Measurements from ENCODE around the gene ARID3A. TPM values are rescaled to one million over a fixed set of nuclear protein-coding genes. Genes with fewer than 3 reads are reported as not detected.

Gene ARID3A
- total RNA-seq, 2 donors from 2014 or later, result 3.8 to 18.7 TPM

DNA sequence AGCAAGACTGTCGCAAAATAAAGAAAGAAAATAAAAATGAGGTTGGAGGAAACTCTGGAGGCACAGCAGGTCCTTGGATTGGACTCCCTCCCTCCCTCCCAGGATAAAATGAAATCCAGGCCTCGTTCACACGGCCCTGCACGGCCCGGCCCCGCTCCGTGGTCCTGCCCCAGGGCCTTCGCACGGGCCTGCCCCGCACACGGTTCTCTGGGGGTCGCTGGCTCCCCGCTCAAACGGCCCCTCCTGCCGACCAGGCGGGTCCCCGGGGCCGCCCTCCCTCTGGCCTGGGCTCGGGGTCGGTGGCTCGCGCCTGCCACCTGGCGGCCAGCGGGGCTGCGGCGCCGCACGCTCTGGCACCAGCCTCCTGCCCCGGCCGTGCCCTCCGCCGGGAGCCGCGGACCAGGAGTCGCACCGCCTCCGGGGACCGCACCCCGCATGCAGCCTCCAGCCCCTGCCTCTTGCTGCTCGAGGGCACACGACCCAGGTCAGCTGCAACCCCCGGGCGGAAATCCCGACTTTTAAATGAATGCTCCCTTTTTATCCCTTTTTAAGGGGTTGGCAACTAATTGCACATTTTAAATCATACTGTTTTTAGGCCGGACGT, 56.8 kb downstream of the ARID3A start:
- H3K4me3 ChIP-seq, result peak overlapping the region; percentile 13 to 27
- TF ChIP-seq POLR2AphosphoS5 (IDR thresholded peaks at IDR 0.05) (no peak), POLR2A (IDR thresholded peaks at IDR 0.05) (peak; percentile 11)
- TF ChIP-seq, protein P1, sequence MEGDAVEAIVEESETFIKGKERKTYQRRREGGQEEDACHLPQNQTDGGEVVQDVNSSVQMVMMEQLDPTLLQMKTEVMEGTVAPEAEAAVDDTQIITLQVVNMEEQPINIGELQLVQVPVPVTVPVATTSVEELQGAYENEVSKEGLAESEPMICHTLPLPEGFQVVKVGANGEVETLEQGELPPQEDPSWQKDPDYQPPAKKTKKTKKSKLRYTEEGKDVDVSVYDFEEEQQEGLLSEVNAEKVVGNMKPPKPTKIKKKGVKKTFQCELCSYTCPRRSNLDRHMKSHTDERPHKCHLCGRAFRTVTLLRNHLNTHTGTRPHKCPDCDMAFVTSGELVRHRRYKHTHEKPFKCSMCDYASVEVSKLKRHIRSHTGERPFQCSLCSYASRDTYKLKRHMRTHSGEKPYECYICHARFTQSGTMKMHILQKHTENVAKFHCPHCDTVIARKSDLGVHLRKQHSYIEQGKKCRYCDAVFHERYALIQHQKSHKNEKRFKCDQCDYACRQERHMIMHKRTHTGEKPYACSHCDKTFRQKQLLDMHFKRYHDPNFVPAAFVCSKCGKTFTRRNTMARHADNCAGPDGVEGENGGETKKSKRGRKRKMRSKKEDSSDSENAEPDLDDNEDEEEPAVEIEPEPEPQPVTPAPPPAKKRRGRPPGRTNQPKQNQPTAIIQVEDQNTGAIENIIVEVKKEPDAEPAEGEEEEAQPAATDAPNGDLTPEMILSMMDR (IDR thresholded peaks at IDR 0.05), result peak; percentile 96 to 99 (median 98)
- WGBS, result 1% methylated on average over 46 of the region's 46 CpGs
- intact Hi-C loops (cut with DNase I), result loop anchor here (1.0 to 10.0 kb wide), 5 partner anchors 57 to 318 kb away; partner anchors contain the start of gene RNF126
- H3K36me3 ChIP-seq, result peaks cover 0 to 7% of the 10 kb centered on the region in 2 donors
- no peaks in the 10 kb centered on the region for H3K9me3 ChIP-seq
- peak; percentile 47 for DNase-seq (ENCODE audit: low spot score)
- H3K27me3 ChIP-seq (replicated peaks; ENCODE audit: insufficient read depth), result no peaks in the 10 kb centered on the region
- H3K4me1 ChIP-seq (replicated peaks), result no peaks in the 10 kb centered on the region
- peak overlapping the region; percentile 5 to 45 for H3K27ac ChIP-seq

- 0% methylated on average over 76 of the region's 78 CpGs for WGBS
- no peaks in the 10 kb centered on the region for H3K9me3 ChIP-seq
- TF ChIP-seq POLR2A (IDR thresholded peaks at IDR 0.05) (peak; percentile 54), POLR2AphosphoS5 (IDR thresholded peaks at IDR 0.05) (peak; percentile 90)
- TF ChIP-seq, protein P1 (IDR thresholded peaks at IDR 0.05), result peak; percentile 12 to 71 (median 37)
- H3K36me3 ChIP-seq, result peaks cover 0 to 7% of the 10 kb centered on the region in 2 donors
- intact Hi-C loops (cut with DNase I), result loop anchor here (5.0 to 10.0 kb wide), 3 partner anchors 117 to 320 kb away; partner anchors contain the start of gene RNF126
- peak within 1 kb of the TSS; percentile 92 to 93 for H3K4me3 ChIP-seq
- DNase-seq (ENCODE audit: low spot score), result peak; percentile 92
- H3K27me3 ChIP-seq (replicated peaks; ENCODE audit: insufficient read depth), result no peaks in the 10 kb centered on the region
- peak within 1 kb of the TSS; percentile 79 to 88 for H3K27ac ChIP-seq
- H3K4me1 ChIP-seq (replicated peaks), result no peaks in the 10 kb centered on the region
Measured at GRCh38 chr19:984165-984967, 58.5 kb downstream of the ARID3A start, which contains the start of gene WDR18. WDR18 (plus strand) TSS chr19:984345; CDS start chr19:984354, 9 bp downstream.

DNA sequence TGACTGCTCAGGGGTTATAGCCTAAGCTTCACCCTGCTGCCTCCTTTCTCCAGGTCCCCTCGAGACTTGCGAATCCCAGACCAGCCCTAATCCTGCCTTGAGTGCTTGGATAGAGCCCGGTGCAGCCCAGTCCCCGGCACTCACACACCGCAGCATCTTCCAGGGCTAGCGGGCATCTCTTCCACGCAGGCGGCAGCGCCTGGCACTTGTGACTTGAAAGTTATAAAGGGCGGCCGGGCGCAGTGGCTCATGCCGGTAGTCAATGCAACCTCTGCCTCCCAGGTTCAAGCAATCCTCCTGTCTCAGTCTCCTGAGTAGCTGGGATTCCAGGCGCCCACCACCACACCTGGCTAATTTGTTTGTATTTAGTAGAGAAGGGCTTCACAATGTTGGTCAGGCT, 60.2 kb downstream of the ARID3A start:
- no peaks in the 10 kb centered on the region for H3K9me3 ChIP-seq
- DNase-seq (ENCODE audit: low spot score), result no peak
- no peak overlapping the region for H3K4me3 ChIP-seq
- TF ChIP-seq, protein P1 (IDR thresholded peaks at IDR 0.05), result no peak
- TF ChIP-seq POLR2A (IDR thresholded peaks at IDR 0.05) (no peak), POLR2AphosphoS5 (IDR thresholded peaks at IDR 0.05) (no peak)
- no peaks in the 10 kb centered on the region for H3K4me1 ChIP-seq (replicated peaks)
- H3K27me3 ChIP-seq (replicated peaks; ENCODE audit: insufficient read depth), result no peaks in the 10 kb centered on the region
- intact Hi-C loops (cut with DNase I), result loop anchor here (10.0 kb wide), 2 partner anchors 211 to 321 kb away; partner anchors contain the start of gene RNF126
- no peak overlapping the region for H3K27ac ChIP-seq
- H3K36me3 ChIP-seq, result peaks cover 0 to 14% of the 10 kb centered on the region in 2 donors
- WGBS, result 85% methylated on average over 14 of the region's 14 CpGs

- 85% methylated on average over 12 of the region's 14 CpGs for WGBS
- TF ChIP-seq POLR2A (IDR thresholded peaks at IDR 0.05) (no peak), POLR2AphosphoS5 (IDR thresholded peaks at IDR 0.05) (no peak)
- TF ChIP-seq, protein P1 (IDR thresholded peaks at IDR 0.05), result no peak
- H3K27ac ChIP-seq, result no peak overlapping the region
- H3K36me3 ChIP-seq, result peaks cover 0 to 14% of the 10 kb centered on the region in 2 donors
- DNase-seq (ENCODE audit: low spot score), result no peak
- intact Hi-C loops (cut with DNase I), result loop anchor here (10.0 kb wide), 2 partner anchors 213 to 323 kb away; partner anchors contain the start of gene RNF126
- H3K27me3 ChIP-seq (replicated peaks; ENCODE audit: insufficient read depth), result no peaks in the 10 kb centered on the region
- no peaks in the 10 kb centered on the region for H3K9me3 ChIP-seq
- no peak overlapping the region for H3K4me3 ChIP-seq
- no peaks in the 10 kb centered on the region for H3K4me1 ChIP-seq (replicated peaks)
Measured at GRCh38 chr19:988081-988480, 62.2 kb downstream of the ARID3A start.
